Heart left ventricle (tissue), 13 donors: ENCODE data around the gene EMX1.

Source experiments
- POLR2A ChIP-seq, 2 donors: fragments of 450-650 bp; IDR thresholded peaks; one replicate each; pipeline ENCODE4 v1.6.1; 2017; ENCODE audit warnings: antibody characterized with exemption in 2 of 2, mild to moderate bottlenecking in 2 of 2, moderate library complexity in 2 of 2
- TF ChIP-seq, protein P1 (sequence below), 12 donors: fragments of 200-600 bp; sonication (generic) in 4 of 12; IDR thresholded peaks; one replicate each; pipeline versions ENCODE4 v1.5.0 to v1.8.0; 2018 to 2022; ENCODE audit warnings: antibody characterized with exemption in 12 of 12, mild to moderate bottlenecking in 5 of 12
- donor health status: ischemic (EF 13 %, LVEDD 7.1; RV severe dilation, severe dysfunction).
- donor health status: DM: no; HTN: yes; CAD: no.
- donor health status: DM: no; HTN: no; CAD: no.
- donor health status: ischemic (EF 25% LVEDD 6.9; RV normal size, moderate dysfunction).
- donor health status: ischemic (EF 25% LVEDD 5.7; RV mildly dilated, moderate dysfunction).
- donor health status: ischemic (EF 35%, LVEDD 5.7; RV mildly dilated, moderate dysfunction).
- donor health status: nonischemic (EF 11% LVEDD 7.7; RV severe dilation, severe dysfunction).
- donor health status: DM: yes; HTN: yes; CAD: no.
- donor health status: PGD.
- donor health status: ischemic (EF 29% LVEDD 5.4; RV normal size, mild dysfunction).
- donor health status: nonischemic (EF 23%, LVEDD 6.1; RV moderate dilation, normal function).

DNA sequence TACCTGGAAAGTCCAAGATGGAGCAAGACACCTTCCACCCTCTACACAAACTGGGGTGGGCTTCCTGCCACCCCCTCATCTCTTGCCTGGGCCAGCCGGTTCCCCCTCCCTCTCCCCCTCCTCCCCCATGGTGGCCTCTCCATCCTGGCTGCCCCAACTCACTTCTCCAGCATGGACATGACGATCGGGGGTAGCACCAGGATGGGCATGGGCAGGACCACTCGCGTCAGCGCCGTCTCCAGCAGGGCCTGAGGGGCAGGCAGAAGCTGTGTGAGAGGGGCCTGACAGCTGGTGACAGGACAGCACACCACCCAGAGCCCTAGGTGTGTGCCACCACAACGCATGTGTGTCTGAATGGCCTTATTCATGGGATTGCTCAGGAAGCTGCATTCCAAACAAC, 51.0 kb downstream of the EMX1 start:
- TF ChIP-seq, protein P1, sequence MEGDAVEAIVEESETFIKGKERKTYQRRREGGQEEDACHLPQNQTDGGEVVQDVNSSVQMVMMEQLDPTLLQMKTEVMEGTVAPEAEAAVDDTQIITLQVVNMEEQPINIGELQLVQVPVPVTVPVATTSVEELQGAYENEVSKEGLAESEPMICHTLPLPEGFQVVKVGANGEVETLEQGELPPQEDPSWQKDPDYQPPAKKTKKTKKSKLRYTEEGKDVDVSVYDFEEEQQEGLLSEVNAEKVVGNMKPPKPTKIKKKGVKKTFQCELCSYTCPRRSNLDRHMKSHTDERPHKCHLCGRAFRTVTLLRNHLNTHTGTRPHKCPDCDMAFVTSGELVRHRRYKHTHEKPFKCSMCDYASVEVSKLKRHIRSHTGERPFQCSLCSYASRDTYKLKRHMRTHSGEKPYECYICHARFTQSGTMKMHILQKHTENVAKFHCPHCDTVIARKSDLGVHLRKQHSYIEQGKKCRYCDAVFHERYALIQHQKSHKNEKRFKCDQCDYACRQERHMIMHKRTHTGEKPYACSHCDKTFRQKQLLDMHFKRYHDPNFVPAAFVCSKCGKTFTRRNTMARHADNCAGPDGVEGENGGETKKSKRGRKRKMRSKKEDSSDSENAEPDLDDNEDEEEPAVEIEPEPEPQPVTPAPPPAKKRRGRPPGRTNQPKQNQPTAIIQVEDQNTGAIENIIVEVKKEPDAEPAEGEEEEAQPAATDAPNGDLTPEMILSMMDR (IDR thresholded peaks at IDR 0.05): no peak
- TF ChIP-seq POLR2A (IDR thresholded peaks at IDR 0.05): no peak
